ENCODE results near the gene SMARCA5.
"Not testable (repeated sequence)": the region's sequence is repeated elsewhere in the genome, so short reads cannot be mapped to it uniquely, and the experiment has no call there.

SMARCA5 gene

GRCh38 chr4:143514901-143515300, 1.4 kb downstream of the SMARCA5 start:
- no peaks in the 10 kb centered on the region for H3K9me3 Mint-ChIP-seq
- peaks cover 45% of the 10 kb centered on the region for H3K4me1 Mint-ChIP-seq (ENCODE audit: low read depth)
- H3K36me3 Mint-ChIP-seq (ENCODE audit: low read depth) = peaks cover 61% of the 10 kb centered on the region
- peak overlapping the region; percentile 98 for H3K27ac Mint-ChIP-seq
- peak; percentile 31 for DNase-seq
- H3K4me3 Mint-ChIP-seq = peak overlapping the region; percentile 95
- H3K27me3 Mint-ChIP-seq = no peaks in the 10 kb centered on the region

GRCh38 chr4:143515905-143516304, 2.4 kb downstream of the SMARCA5 start:
- no peaks in the 10 kb centered on the region for H3K27me3 Mint-ChIP-seq
- H3K4me3 Mint-ChIP-seq = peak overlapping the region; percentile 95
- no peak for DNase-seq
- no peaks in the 10 kb centered on the region for H3K9me3 Mint-ChIP-seq
- peaks cover 71% of the 10 kb centered on the region for H3K36me3 Mint-ChIP-seq (ENCODE audit: low read depth)
- H3K27ac Mint-ChIP-seq = peak overlapping the region; percentile 78
- peaks cover 53% of the 10 kb centered on the region for H3K4me1 Mint-ChIP-seq (ENCODE audit: low read depth)

GRCh38 chr4:143517764-143518163, 4.3 kb downstream of the SMARCA5 start:
- DNase-seq = no peak
- peaks cover 64% of the 10 kb centered on the region for H3K4me1 Mint-ChIP-seq (ENCODE audit: low read depth)
- H3K9me3 Mint-ChIP-seq = no peaks in the 10 kb centered on the region
- peaks cover 88% of the 10 kb centered on the region for H3K36me3 Mint-ChIP-seq (ENCODE audit: low read depth)
- H3K27ac Mint-ChIP-seq = no peak overlapping the region
- no peaks in the 10 kb centered on the region for H3K27me3 Mint-ChIP-seq
- H3K4me3 Mint-ChIP-seq = no peak overlapping the region

- H3K4me1 Mint-ChIP-seq (ENCODE audit: low read depth) = peaks cover 43% of the 10 kb centered on the region
- no peaks in the 10 kb centered on the region for H3K27me3 Mint-ChIP-seq
- H3K36me3 Mint-ChIP-seq (ENCODE audit: low read depth) = peaks cover 94% of the 10 kb centered on the region
- no peak for DNase-seq
- no peak overlapping the region for H3K4me3 Mint-ChIP-seq
- H3K9me3 Mint-ChIP-seq = no peaks in the 10 kb centered on the region
- no peak overlapping the region for H3K27ac Mint-ChIP-seq
Observed at GRCh38 chr4:143524211-143524610, 10.7 kb downstream of the SMARCA5 start.

- H3K4me3 Mint-ChIP-seq, DNase-seq, H3K9me3 Mint-ChIP-seq, H3K27me3 Mint-ChIP-seq: not testable (repeated sequence)
- Mint-ChIP-seq H3K36me3 (ENCODE audit: low read depth) (peaks cover 93% of the 10 kb centered on the region), H3K27ac (peak overlapping the region; percentile 66), H3K4me1 (ENCODE audit: low read depth) (peaks cover 21% of the 10 kb centered on the region)
Observed at GRCh38 chr4:143528046-143528445, 14.5 kb downstream of the SMARCA5 start.

GRCh38 chr4:143531380-143531779, 17.9 kb downstream of the SMARCA5 start:
- Mint-ChIP-seq H3K36me3 (ENCODE audit: low read depth) (peaks cover 94% of the 10 kb centered on the region), H3K4me3 (no peak overlapping the region), H3K27ac (peak overlapping the region; percentile 57), H3K9me3 (no peaks in the 10 kb centered on the region), H3K4me1 (ENCODE audit: low read depth) (peaks cover 12% of the 10 kb centered on the region), H3K27me3 (no peaks in the 10 kb centered on the region)
- no peak for DNase-seq

DNA sequence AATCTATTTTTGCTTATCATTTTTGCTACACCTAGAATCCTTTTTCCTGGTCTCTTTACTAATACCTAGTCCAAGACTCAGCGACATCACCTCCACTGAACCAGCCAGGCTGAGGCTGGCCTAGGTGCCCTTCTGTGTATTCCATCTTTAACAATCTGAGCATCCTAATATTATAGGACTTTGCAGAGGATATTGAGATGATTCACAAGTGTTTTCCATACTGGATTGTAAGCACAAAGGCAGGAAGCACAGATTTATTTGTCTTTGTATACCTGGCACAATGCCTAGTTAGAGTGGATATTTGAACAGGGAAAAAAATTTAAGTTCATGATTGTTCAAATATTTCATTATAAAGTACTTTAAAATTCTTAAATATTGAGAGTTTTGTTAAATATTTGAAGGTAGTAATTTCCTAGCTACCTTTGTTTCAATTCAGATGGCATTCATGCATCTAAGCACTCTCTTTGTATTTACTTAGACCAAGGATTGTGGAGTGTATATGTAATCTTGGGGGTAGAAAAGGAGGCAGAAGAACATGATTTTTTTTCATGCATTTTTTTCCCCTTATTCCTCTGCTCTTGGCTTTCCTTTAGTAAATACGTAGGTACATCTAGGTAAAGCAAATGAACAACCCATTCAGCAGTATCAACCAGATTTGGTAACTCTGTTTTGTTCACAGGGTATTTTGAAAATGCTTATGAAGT, 18.4 kb downstream of the SMARCA5 start:
- Mint-ChIP-seq H3K36me3 (ENCODE audit: low read depth) (peaks cover 94% of the 10 kb centered on the region), H3K4me3 (no peak overlapping the region), H3K4me1 (ENCODE audit: low read depth) (peaks cover 10% of the 10 kb centered on the region), H3K9me3 (no peaks in the 10 kb centered on the region), H3K27ac (peak overlapping the region; percentile 57), H3K27me3 (no peaks in the 10 kb centered on the region)
- no peak for DNase-seq

DNA sequence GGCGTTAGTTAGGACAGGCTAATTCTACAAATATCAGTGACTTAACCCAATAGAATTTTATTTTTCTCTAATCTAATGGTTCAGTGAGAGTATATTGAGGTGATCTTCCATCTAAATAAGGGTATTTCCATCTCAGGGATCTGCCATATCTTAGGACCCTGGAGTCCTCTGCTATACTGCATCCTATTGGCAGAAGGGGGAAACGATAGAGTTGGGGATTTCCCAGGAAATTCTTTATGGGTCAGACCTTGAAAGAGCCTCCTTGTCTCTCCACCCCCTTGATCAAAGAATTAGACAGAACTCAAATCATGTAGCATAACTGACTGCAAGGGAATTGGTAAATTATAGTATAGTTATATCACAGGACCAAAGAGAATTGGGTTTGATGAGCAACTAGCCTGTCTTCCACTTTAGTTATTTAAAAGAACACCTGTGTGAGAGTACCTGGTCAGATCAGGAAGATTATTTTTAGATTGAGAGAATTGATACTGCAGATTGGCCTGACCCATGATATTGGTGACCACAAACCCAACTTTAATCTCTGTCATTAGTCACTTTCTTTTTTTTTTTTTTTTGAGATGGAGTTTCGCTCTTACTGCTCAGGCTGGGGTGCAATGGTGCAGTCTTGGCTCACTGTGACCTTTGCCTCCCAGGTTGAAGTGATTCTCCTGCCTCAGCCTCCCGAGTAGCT, 25.6 kb downstream of the SMARCA5 start:
- H3K27ac Mint-ChIP-seq = peak overlapping the region; percentile 74
- H3K4me3 Mint-ChIP-seq = no peak overlapping the region
- H3K9me3 Mint-ChIP-seq = peaks cover 4% of the 10 kb centered on the region
- no peak for DNase-seq
- no peaks in the 10 kb centered on the region for H3K27me3 Mint-ChIP-seq
- peaks cover 23% of the 10 kb centered on the region for H3K4me1 Mint-ChIP-seq (ENCODE audit: low read depth)
- H3K36me3 Mint-ChIP-seq (ENCODE audit: low read depth) = peaks cover 97% of the 10 kb centered on the region

GRCh38 chr4:143539670-143540023, 26.1 kb downstream of the SMARCA5 start:
- no peak overlapping the region for H3K4me3 Mint-ChIP-seq
- no peak for DNase-seq
- peak overlapping the region; percentile 74 for H3K27ac Mint-ChIP-seq
- no peaks in the 10 kb centered on the region for H3K27me3 Mint-ChIP-seq
- peaks cover 97% of the 10 kb centered on the region for H3K36me3 Mint-ChIP-seq (ENCODE audit: low read depth)
- H3K4me1 Mint-ChIP-seq (ENCODE audit: low read depth) = peaks cover 23% of the 10 kb centered on the region
- peaks cover 4% of the 10 kb centered on the region for H3K9me3 Mint-ChIP-seq

- no peak overlapping the region for H3K4me3 Mint-ChIP-seq
- peaks cover 88% of the 10 kb centered on the region for H3K36me3 Mint-ChIP-seq (ENCODE audit: low read depth)
- H3K27me3 Mint-ChIP-seq = no peaks in the 10 kb centered on the region
- no peak for DNase-seq
- no peak overlapping the region for H3K27ac Mint-ChIP-seq
- no peaks in the 10 kb centered on the region for H3K9me3 Mint-ChIP-seq
- peaks cover 19% of the 10 kb centered on the region for H3K4me1 Mint-ChIP-seq (ENCODE audit: low read depth)
Observed at GRCh38 chr4:143549928-143550327, 36.4 kb downstream of the SMARCA5 start.

- no peak overlapping the region for H3K4me3 Mint-ChIP-seq
- H3K27me3 Mint-ChIP-seq = no peaks in the 10 kb centered on the region
- no peaks in the 10 kb centered on the region for H3K9me3 Mint-ChIP-seq
- peaks cover 52% of the 10 kb centered on the region for H3K36me3 Mint-ChIP-seq (ENCODE audit: low read depth)
- H3K4me1 Mint-ChIP-seq (ENCODE audit: low read depth) = peaks cover 30% of the 10 kb centered on the region
- DNase-seq = no peak
- peak overlapping the region; percentile 87 for H3K27ac Mint-ChIP-seq
Observed at GRCh38 chr4:143554728-143555597, 41.5 kb downstream of the SMARCA5 start.

- DNase-seq = no peak
- Mint-ChIP-seq H3K36me3 (ENCODE audit: low read depth) (peaks cover 46% of the 10 kb centered on the region), H3K27ac (no peak overlapping the region), H3K4me1 (ENCODE audit: low read depth) (peaks cover 38% of the 10 kb centered on the region), H3K9me3 (no peaks in the 10 kb centered on the region), H3K4me3 (no peak overlapping the region), H3K27me3 (no peaks in the 10 kb centered on the region)
Observed at GRCh38 chr4:143555676-143556075, 42.2 kb downstream of the SMARCA5 start.

DNA sequence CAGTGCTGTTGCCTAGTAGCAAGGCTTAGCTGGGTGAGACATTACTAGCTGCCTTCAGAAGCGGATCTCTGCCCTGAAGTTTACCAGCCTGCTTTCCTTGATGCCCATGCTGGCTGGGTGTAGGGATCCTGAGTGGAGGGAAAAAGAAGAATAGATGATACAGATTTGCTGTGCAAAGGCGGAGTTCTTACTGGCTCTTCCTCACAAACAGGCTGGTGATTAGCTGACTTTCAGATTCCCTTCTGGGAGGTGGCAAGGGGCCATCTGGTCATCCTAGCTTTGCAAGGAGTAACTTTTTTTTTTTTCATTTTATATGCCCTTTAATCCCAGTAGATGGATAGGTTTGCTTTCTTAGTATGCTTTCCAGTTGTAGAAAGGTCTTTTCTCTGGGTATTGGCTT, 44.8 kb downstream of the SMARCA5 start:
- H3K27ac Mint-ChIP-seq = no peak overlapping the region
- peaks cover 3% of the 10 kb centered on the region for H3K9me3 Mint-ChIP-seq
- DNase-seq = no peak
- H3K27me3 Mint-ChIP-seq = no peaks in the 10 kb centered on the region
- peaks cover 39% of the 10 kb centered on the region for H3K4me1 Mint-ChIP-seq (ENCODE audit: low read depth)
- H3K4me3 Mint-ChIP-seq = peak overlapping the region; percentile 84
- peaks cover 21% of the 10 kb centered on the region for H3K36me3 Mint-ChIP-seq (ENCODE audit: low read depth)

DNA sequence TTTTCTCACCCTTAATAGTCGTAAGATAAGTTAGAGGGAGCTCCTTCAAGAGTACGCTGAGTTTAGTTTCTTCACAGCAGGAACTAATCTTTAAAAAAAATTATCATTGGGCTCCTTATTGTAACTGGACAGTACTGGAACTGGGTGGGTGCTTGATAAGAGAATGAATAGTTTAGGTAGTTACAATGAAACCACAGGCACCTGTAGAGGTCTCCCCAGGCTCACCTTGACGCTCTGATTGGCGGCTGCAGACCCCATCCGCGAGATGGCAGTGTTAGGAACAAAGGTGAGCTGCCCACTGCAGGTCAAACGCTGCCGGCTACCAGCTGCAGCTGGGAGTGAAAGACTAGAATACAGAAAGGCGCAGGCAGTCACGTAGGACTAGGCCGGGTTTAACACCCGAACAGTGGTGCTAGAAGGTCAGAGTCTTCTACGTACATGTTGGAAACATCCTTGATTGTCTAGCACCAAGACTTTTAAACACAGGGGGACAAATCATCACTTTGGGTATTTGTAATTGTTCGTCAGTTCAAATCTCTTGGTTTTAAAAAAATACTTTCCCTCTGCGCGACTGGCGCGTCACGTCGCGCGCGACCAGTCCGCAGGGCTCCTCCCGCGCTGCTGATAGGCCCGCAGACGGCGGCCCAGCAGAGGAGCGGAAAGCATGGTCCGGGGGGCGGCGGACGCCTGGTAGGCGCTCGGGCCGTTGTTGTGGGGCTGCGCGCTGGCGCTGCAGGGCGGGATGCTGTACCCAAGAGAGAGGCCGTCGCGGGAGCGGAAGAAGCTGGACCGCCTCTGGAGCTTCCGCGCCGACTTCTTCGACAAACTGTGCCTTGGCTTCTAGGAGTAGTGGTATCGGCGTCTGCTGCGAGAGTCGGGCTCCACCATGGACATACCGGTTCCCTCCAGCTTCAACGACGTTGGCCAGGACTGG, 45.6 kb downstream of the SMARCA5 start:
- H3K36me3 Mint-ChIP-seq (ENCODE audit: low read depth) = peaks cover 17% of the 10 kb centered on the region
- H3K4me1 Mint-ChIP-seq (ENCODE audit: low read depth) = peaks cover 39% of the 10 kb centered on the region
- no peaks in the 10 kb centered on the region for H3K27me3 Mint-ChIP-seq
- H3K9me3 Mint-ChIP-seq = peaks cover 3% of the 10 kb centered on the region
- peak overlapping the region; percentile 84 for H3K4me3 Mint-ChIP-seq
- DNase-seq = peak; percentile 74
- peak overlapping the region; percentile 86 for H3K27ac Mint-ChIP-seq

Measured in activated T-cell treated with anti-CD3 and anti-CD28 coated beads, Interleukin-2, amount 50 U/mL, for 24 hours (primary cell).